Ovary (tissue), 3 donors: ENCODE results near the gene MN1.

Experiments used
- CTCF ChIP-seq, 3 donors: fragments of 450-650 bp in 2 of 3; fragments of 200-600 bp in 1 of 3; IDR thresholded peaks; one replicate each; pipeline versions ENCODE4 v1.5.1 to v1.8.0; 2016 to 2022; ENCODE audit warnings: antibody characterized with exemption in 3 of 3, mild to moderate bottlenecking in 1 of 3
- EP300 ChIP-seq: sonication (generic); formaldehyde crosslinking; IDR thresholded peaks from one replicate; pipeline ENCODE4 v1.6.1; 2017; ENCODE audit warnings: antibody characterized with exemption
- POLR2A ChIP-seq: fragments of 450-650 bp; IDR thresholded peaks from one replicate; pipeline ENCODE4 v1.6.1; 2017; ENCODE audit warnings: antibody characterized with exemption, mild to moderate bottlenecking, moderate library complexity
- donor health status: DM: no; HTN: no; CAD: no.

- TF ChIP-seq POLR2A (no peak), CTCF (IDR thresholded peaks at IDR 0.05) (no peak), EP300 (no peak)
These were observed 39.9 kb downstream of the MN1 start for GRCh38 chr22:27761665-27762064.
